GM12892 (cell line): ENCODE measurements around the gene ST6GALNAC2.

Experiments
- POLR2A ChIP-seq: IDR thresholded peaks from 2 replicates; pipeline ENCODE4 v1.6.1; 2011; ENCODE audit warnings: low read depth, low read length, control low read depth
- POLR2AphosphoS5 ChIP-seq: IDR thresholded peaks from 2 replicates; pipeline ENCODE4 v1.6.1; 2011; ENCODE audit warnings: low read depth, low read length, control low read depth
- TAF1 ChIP-seq: IDR thresholded peaks from 2 replicates; pipeline ENCODE4 v1.6.1; 2011; ENCODE audit warnings: low read depth, mild to moderate bottlenecking, control low read depth, low read length, borderline replicate concordance

GRCh38 chr17:76551685-76552084 lies 34.0 kb downstream of the ST6GALNAC2 start:
- no peak for TF ChIP-seq POLR2A
- TF ChIP-seq POLR2AphosphoS5, result no peak
- TF ChIP-seq TAF1, result no peak
